Body of pancreas (tissue), 4 donors: Measurements from ENCODE around the gene ANGEL2. TPM values are rescaled to one million over a fixed set of nuclear protein-coding genes. Genes with fewer than 3 reads are reported as not detected.

Experiments
- ATAC-seq: fragments of 150-250 bp; one replicate; pipeline ENCODE4 v1.9.1; 2016
- DNase-seq, 4 donors: peaks; one replicate each; pipeline ENCODE4 v3.0.0-alpha.2; 2019
- H3K27ac ChIP-seq, 4 donors: fragments of 200-600 bp; sonication (generic); 1 replicate in 3 of 4; 2 replicates in 1 of 4; pipeline versions ENCODE4 v1.5.1 to v1.6.1; 2016 to 2019; ENCODE audit warnings: mild to moderate bottlenecking in 1 of 4, mixed read lengths in 1 of 4, moderate library complexity in 1 of 4
- H3K27me3 ChIP-seq, 2 donors: fragments of 200-600 bp; sonication (generic); one replicate each; pipeline ENCODE4 v1.6.0; 2016; ENCODE audit warnings: mild to moderate bottlenecking in 1 of 2
- H3K36me3 ChIP-seq, 2 donors: fragments of 200-600 bp; sonication (generic); replicated peaks in 1 of 2; 2 replicates each; pipeline ENCODE4 v1.5.1; 2016; ENCODE audit warnings: low read depth in 2 of 2; ENCODE audit not compliant: insufficient read depth in 1 of 2
- H3K4me1 ChIP-seq: fragments of 200-600 bp; sonication (generic); one replicate; pipeline ENCODE4 v1.6.0; 2016
- H3K4me3 ChIP-seq, 2 donors: fragments of 200-600 bp; sonication (generic); 1 replicate in 1 of 2; 2 replicates in 1 of 2; pipeline ENCODE4 v1.5.1; 2016 to 2019
- H3K9me3 ChIP-seq, 3 donors: fragments of 200-600 bp; sonication (generic); 1 replicate in 2 of 3; 2 replicates in 1 of 3; pipeline ENCODE4 v1.5.1; 2016
- POLR2A ChIP-seq, 3 donors: fragments of 450-650 bp; IDR thresholded peaks; one replicate each; pipeline ENCODE4 v1.6.1; 2016; ENCODE audit warnings: antibody characterized with exemption in 3 of 3, mild to moderate bottlenecking in 2 of 3
- whole genome bisulfite sequencing, 2 donors: methylation state at CpG; one replicate each; pipeline ENCODE4 v1.1.5; 2017; 5-methylcytosine and 5-hydroxymethylcytosine counted together
- intact Hi-C: fragments of 100-400 bp; cut with DNase I; formaldehyde crosslinking; loops from one replicate; pipeline ENCODE4 v1.15.1; 2023
- total RNA-seq, 2 donors: library from RNA; depleted of rRNA; stranded (reverse); fragments of >200 nt; gene quantifications; one replicate each; pipeline ENCODE4 v1.1.0, GENCODE V29; 2016
- TF ChIP-seq, protein P1 (sequence below), 7 experiments: fragments of 450-650 bp in 4 of 7; fragments of 200-600 bp in 3 of 7; sonication (generic) in 3 of 7; IDR thresholded peaks; one replicate each; pipeline ENCODE4 v1.5.1; 2016 to 2019; ENCODE audit warnings: antibody characterized with exemption in 7 of 7

Gene ANGEL2
- total RNA-seq, 2 donors from 2014 or later, result 14.5 to 36.8 TPM

DNA sequence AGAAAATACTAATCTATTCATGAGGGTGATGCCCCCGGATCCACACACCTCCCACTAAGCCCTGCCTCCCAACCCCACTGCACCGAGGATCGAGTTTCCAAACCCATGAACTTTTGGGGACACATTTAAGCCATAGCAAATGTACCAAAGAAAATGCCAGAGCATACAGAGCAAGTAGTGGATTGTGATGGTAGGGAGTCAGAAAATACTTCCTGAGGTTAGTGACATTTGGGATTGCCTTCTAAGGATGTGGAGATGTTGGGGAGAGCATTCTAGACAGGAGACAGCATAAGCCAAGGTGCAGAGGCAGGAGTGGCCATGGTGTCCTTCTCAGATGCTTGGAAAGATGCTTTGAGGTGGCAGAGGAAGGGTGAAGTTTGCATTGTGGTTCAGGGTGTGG lies 32.2 kb downstream of the ANGEL2 start:
- TF ChIP-seq, protein P1, sequence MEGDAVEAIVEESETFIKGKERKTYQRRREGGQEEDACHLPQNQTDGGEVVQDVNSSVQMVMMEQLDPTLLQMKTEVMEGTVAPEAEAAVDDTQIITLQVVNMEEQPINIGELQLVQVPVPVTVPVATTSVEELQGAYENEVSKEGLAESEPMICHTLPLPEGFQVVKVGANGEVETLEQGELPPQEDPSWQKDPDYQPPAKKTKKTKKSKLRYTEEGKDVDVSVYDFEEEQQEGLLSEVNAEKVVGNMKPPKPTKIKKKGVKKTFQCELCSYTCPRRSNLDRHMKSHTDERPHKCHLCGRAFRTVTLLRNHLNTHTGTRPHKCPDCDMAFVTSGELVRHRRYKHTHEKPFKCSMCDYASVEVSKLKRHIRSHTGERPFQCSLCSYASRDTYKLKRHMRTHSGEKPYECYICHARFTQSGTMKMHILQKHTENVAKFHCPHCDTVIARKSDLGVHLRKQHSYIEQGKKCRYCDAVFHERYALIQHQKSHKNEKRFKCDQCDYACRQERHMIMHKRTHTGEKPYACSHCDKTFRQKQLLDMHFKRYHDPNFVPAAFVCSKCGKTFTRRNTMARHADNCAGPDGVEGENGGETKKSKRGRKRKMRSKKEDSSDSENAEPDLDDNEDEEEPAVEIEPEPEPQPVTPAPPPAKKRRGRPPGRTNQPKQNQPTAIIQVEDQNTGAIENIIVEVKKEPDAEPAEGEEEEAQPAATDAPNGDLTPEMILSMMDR (IDR thresholded peaks at IDR 0.05), result no peak
- TF ChIP-seq POLR2A (IDR thresholded peaks at IDR 0.05), result no peak
- no peaks in the 10 kb centered on the region for H3K27me3 ChIP-seq
- H3K4me1 ChIP-seq, result peaks cover 19% of the 10 kb centered on the region
- no peak for ATAC-seq
- no peak overlapping the region for H3K27ac ChIP-seq
- no peak for DNase-seq
- 68 to 82% methylated on average over 3 of the region's 3 CpGs for WGBS, 2 donors
- H3K4me3 ChIP-seq, result no peak overlapping the region
- intact Hi-C loops, result no loop called here
- no peaks in the 10 kb centered on the region for H3K9me3 ChIP-seq
- H3K36me3 ChIP-seq, result no peaks in the 10 kb centered on the region

DNA sequence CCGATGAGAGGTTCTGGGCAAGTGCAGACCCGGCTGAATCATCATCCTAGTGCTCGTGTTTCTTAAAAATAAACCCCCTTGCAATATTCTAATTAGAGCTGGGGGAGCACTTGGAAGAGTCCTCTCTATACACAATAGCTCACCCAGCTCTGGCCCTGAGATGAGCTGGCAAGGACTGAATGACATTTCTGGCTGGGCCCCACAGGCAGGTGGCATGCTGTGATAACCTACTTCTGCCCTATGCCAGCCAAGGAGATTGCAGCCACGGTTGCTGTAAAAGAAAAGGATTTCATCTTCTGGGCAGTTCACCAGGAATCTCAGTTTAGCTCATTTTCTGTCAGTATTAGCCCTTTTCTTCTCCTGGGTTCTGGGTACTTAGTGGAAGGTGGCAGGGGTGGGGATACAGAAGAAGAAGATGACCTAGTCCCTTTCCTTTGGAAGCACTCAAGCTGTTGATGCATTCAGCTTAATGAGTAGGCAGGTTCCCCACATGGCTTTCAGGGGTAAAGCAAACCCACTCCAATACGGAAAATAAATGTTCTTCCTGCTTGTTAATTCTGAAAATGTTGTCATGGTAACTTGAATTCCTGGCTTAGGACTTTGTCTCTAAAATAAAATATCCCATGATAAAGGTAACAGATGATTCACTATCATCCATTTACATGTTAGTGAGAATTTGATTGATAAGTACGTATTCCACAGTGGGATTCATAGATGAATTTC lies 33.1 kb downstream of the ANGEL2 start:
- Histone ChIP-seq H3K36me3 (no peaks in the 10 kb centered on the region), H3K9me3 (no peaks in the 10 kb centered on the region), H3K27ac (peak overlapping the region in 1 of 4 donors; percentile 16), H3K4me3 (no peak overlapping the region), H3K27me3 (no peaks in the 10 kb centered on the region), H3K4me1 (peaks cover 19% of the 10 kb centered on the region)
- whole genome bisulfite sequencing, 2 donors, result 50 to 55% methylated on average over 6 of the region's 6 CpGs
- intact Hi-C loops, result no loop called here
- no peak for TF ChIP-seq POLR2A (IDR thresholded peaks at IDR 0.05)
- TF ChIP-seq, protein P1 (IDR thresholded peaks at IDR 0.05), result no peak
- ATAC-seq, result peak; percentile 51
- peak; percentile 17 to 57 (median 26) for DNase-seq

DNA sequence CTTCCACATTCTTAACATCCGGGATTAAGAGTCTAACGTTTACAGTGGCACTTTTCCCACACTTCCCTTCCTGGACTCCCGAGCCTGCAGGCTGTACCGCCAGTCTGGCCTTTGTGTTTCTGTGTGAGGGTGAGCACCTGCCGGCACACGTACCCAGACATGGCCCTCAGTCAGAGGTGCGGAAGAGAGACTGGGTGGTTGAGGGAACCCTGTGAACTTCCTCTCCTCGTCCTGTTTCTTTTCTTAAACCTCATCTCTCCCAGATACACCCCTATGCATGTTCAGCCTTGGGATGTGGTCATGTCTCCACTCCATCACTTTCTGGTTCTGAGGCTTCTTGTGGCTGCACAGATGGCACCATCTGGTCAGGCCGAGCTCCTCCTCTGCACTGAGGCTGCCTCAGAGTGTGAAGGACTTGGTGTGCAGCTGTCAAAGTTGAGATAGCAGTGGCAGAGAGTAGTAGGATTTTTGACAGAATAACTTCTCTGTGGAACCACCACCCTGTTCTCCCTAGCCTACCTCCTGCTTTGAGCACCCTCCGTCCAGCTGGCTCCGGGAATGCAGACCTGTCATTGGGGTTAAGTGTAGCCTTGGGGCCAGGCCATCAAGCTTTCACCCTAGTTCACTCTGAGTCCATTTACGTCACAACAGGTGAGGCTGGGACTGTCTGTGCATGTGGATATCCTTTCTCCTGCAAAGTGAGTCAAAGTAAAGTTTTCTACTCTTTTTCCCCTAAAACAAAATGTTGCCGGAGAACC lies 33.9 kb downstream of the ANGEL2 start:
- peak overlapping the region in 3 of 4 donors; percentile 20 to 63 (median 58) for H3K27ac ChIP-seq
- intact Hi-C loops, result no loop called here
- no peak for ATAC-seq
- no peaks in the 10 kb centered on the region for H3K9me3 ChIP-seq
- H3K4me3 ChIP-seq, result no peak overlapping the region
- DNase-seq, result peak in 2 of 4 donors; percentile 16 to 41
- H3K4me1 ChIP-seq, result peaks cover 19% of the 10 kb centered on the region
- WGBS, 2 donors, result 54 to 61% methylated on average over 13 of the region's 13 CpGs
- H3K27me3 ChIP-seq, result no peaks in the 10 kb centered on the region
- TF ChIP-seq, protein P1 (IDR thresholded peaks at IDR 0.05), result no peak
- TF ChIP-seq POLR2A (IDR thresholded peaks at IDR 0.05), result no peak
- no peaks in the 10 kb centered on the region for H3K36me3 ChIP-seq

DNA sequence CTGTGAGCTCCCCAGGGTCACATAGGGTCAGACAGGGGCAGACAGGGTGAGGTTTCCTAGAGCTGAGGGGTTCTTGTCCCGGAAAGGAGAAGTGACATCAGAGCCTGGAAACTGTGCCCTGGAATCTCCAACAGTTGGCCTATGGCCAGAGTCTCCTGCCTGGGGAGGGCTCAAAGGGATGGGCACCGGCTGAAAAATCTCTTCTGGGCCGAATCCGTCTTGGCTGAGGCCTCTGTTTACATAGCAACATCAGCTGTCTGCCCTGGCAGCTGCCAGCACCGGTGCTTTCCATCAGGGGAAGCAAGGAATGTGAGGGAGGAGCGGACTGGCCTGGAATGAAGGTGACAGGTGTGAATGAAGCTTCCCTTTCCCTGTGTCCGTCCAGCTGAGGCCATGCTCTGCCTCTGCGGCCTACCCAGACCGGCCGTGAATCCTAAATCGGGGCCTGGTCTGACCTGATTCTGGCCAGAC lies 34.6 kb downstream of the ANGEL2 start:
- peak; percentile 74 for ATAC-seq
- peak; percentile 34 to 64 (median 52) for DNase-seq
- TF ChIP-seq, protein P1 (IDR thresholded peaks at IDR 0.05), result no peak
- Histone ChIP-seq H3K27me3 (no peaks in the 10 kb centered on the region), H3K4me3 (no peak overlapping the region), H3K9me3 (no peaks in the 10 kb centered on the region), H3K36me3 (no peaks in the 10 kb centered on the region), H3K4me1 (peaks cover 19% of the 10 kb centered on the region), H3K27ac (peak overlapping the region in 3 of 4 donors; percentile 20 to 63 (median 58))
- 8 to 26% methylated on average over 10 to 11 of the region's 11 CpGs for WGBS, 2 donors
- intact Hi-C loops, result no loop called here
